Amniotic epithelial cell (primary cell): Measurements from ENCODE around the gene SUOX.
A peak's percentile ranks its signal among the peaks of the same experiment; 100 is the strongest.

ENCODE experiments used
- DNase-seq: peaks from one replicate; pipeline ENCODE4 v3.0.0-alpha.2; 2010; ENCODE audit warnings: low read depth

SUOX gene

GRCh38 chr12:55996715-55997534 lies at the start of gene SUOX:
TSS of gene SUOX (plus strand) at chr12:55997276. CDS start at chr12:56002222, 4,946 bp downstream.
- DNase-seq, result peak; percentile 97

GRCh38 chr12:55955344-55955743 lies 41.7 kb upstream of the SUOX start:
- no peak for DNase-seq

GRCh38 chr12:55955800-55956508 lies 41.1 kb upstream of the SUOX start:
- DNase-seq, result peak; percentile 81

GRCh38 chr12:55957106-55957859 lies 39.8 kb upstream of the SUOX start:
- no peak for DNase-seq

GRCh38 chr12:55963760-55964159 lies 33.3 kb upstream of the SUOX start:
- no peak for DNase-seq

- no peak for DNase-seq
Measured at GRCh38 chr12:55965240-55965639, 31.8 kb upstream of the SUOX start.

GRCh38 chr12:55965941-55966407 lies 31.1 kb upstream of the SUOX start, which contains the start of gene PMEL:
TSS of gene PMEL (minus strand) at chr12:55966042. CDS start at chr12:55966011, 31 bp downstream.
- no peak for DNase-seq

GRCh38 chr12:55966408-55967281 lies 30.4 kb upstream of the SUOX start, which contains the start of gene CDK2:
TSS of gene CDK2 (plus strand) at chr12:55966830. CDS start at chr12:55967009, 179 bp downstream.
- peak; percentile 50 for DNase-seq

GRCh38 chr12:55969356-55969755 lies 27.7 kb upstream of the SUOX start:
- DNase-seq, result no peak

- peak; percentile 21 for DNase-seq
Measured at GRCh38 chr12:55970775-55971174, 26.3 kb upstream of the SUOX start.

- DNase-seq, result peak; percentile 58
Measured at GRCh38 chr12:55972042-55972441, 25.0 kb upstream of the SUOX start.

- DNase-seq, result no peak
Measured at GRCh38 chr12:55972456-55972855, 24.6 kb upstream of the SUOX start.

- peak; percentile 57 for DNase-seq
Measured at GRCh38 chr12:55972911-55973598, 24.0 kb upstream of the SUOX start.

GRCh38 chr12:55973599-55974307 lies 23.3 kb upstream of the SUOX start, which contains the start of gene RAB5B:
TSS of gene RAB5B (plus strand) at chr12:55974078. CDS start at chr12:55986961, 12,883 bp downstream.
- peak; percentile 100 for DNase-seq

- peak; percentile 43 for DNase-seq
Measured at GRCh38 chr12:55974308-55974730, 22.8 kb upstream of the SUOX start.

- DNase-seq, result no peak
Measured at GRCh38 chr12:55978393-55978792, 18.7 kb upstream of the SUOX start.

GRCh38 chr12:55979069-55979468 lies 18.0 kb upstream of the SUOX start:
- no peak for DNase-seq

- DNase-seq, result peak; percentile 16
Measured at GRCh38 chr12:55981882-55982281, 15.2 kb upstream of the SUOX start.

GRCh38 chr12:55982319-55982936 lies 14.6 kb upstream of the SUOX start:
- peak; percentile 59 for DNase-seq
